KMS-11 (cell line): ENCODE results near the gene IGSF6.

Experiments
- H2AFZ ChIP-seq: fragments of 200-600 bp; sonication (generic); 2 replicates; pipeline ENCODE4 v1.6.1; 2016; ENCODE audit warnings: antibody characterized with exemption, mixed run types, low read depth
- H3K27ac ChIP-seq: fragments of 200-600 bp; sonication (generic); 2 replicates; pipeline ENCODE4 v1.6.1; 2016; ENCODE audit warnings: mild to moderate bottlenecking, mixed run types
- H3K27me3 ChIP-seq: fragments of 200-600 bp; sonication (generic); 2 replicates; pipeline ENCODE4 v1.6.1; 2017; ENCODE audit warnings: mild to moderate bottlenecking, low read depth, mixed run types, moderate library complexity; ENCODE audit not compliant: insufficient read depth
- H3K36me3 ChIP-seq: fragments of 200-600 bp; sonication (generic); 2 replicates; pipeline ENCODE4 v1.6.1; 2017; ENCODE audit warnings: mild to moderate bottlenecking, mixed run types; ENCODE audit not compliant: insufficient read depth
- H3K4me1 ChIP-seq: fragments of 200-600 bp; sonication (generic); 2 replicates; pipeline ENCODE4 v1.6.1; 2016; ENCODE audit warnings: mild to moderate bottlenecking, low read depth, mixed run types; ENCODE audit not compliant: poor library complexity, severe bottlenecking
- H3K4me2 ChIP-seq: fragments of 200-600 bp; sonication (generic); 2 replicates; pipeline ENCODE4 v1.7.0; 2016; ENCODE audit warnings: mild to moderate bottlenecking, mixed run types
- H3K4me3 ChIP-seq: fragments of 200-600 bp; sonication (generic); IDR thresholded peaks from 2 replicates; pipeline ENCODE4 v1.6.1; 2017; ENCODE audit warnings: low read depth, low read length, mixed read lengths; ENCODE audit not compliant: insufficient read depth
- H3K79me2 ChIP-seq: fragments of 200-600 bp; sonication (generic); 2 replicates; pipeline ENCODE4 v1.6.1; 2016; ENCODE audit warnings: low read depth, mixed run types; ENCODE audit not compliant: insufficient read depth
- H3K9ac ChIP-seq: fragments of 200-600 bp; sonication (generic); 2 replicates; pipeline ENCODE4 v1.6.1; 2016; ENCODE audit warnings: mild to moderate bottlenecking, mixed run types
- H4K20me1 ChIP-seq: fragments of 200-600 bp; sonication (generic); 2 replicates; pipeline ENCODE4 v1.6.1; 2016; ENCODE audit warnings: mild to moderate bottlenecking, mixed run types; ENCODE audit not compliant: insufficient read depth
- TF ChIP-seq, protein P1 (sequence below): fragments of 200-600 bp; sonication (generic); conservative IDR thresholded peaks from 2 replicates; pipeline ENCODE4 v1.6.1; 2017; ENCODE audit warnings: low read depth, mild to moderate bottlenecking, antibody characterized with exemption, low read length, moderate library complexity, mixed read lengths

Gene IGSF6

DNA sequence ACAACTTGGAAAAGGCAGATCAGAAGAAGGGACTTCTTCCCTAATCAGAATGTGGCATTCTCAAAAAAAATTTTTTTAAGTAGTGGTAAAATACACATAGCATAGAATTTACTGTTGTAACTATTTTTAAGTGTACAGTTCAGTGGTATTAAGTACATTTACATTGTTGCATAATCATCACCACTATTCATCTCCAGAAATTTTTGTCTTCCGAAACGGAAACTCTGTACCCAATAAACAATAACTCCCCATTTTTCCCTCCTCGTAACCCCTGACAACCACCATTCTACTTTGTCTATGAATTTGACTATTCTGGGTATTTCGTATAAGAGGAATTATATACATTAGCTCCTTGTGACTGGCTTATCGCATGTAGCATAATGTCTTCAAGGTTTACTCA is 34.1 kb downstream of the IGSF6 start:
- no peak overlapping the region for H3K27ac ChIP-seq

DNA sequence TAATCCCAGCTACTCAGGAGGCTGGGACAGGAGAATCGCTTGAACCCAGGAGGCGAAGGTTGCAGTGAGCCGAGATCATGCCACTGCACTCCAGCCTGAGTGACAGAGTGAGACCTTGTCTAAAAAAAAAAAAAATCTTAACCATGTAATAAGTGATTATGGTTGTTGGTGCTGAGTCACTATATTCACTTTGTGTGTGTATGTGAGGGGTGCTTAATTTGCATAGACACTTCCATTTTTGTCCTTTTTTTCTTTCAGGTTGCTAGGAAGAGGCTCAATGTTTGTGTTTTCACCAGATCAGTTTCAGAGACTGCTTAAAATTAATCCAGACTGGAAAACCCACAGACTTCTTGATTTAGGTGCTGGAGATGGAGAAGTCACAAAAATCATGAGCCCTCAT is 34.8 kb downstream of the IGSF6 start:
- peak overlapping the region; percentile 0; the same call in 1 of the 2 replicates for H3K4me2 ChIP-seq
- H2AFZ ChIP-seq: no peak overlapping the region
- H3K79me2 ChIP-seq: peaks cover 12% of the 10 kb centered on the region; the same call in 1 of the 2 replicates
- peaks cover 24% of the 10 kb centered on the region for H3K4me1 ChIP-seq
- H3K27me3 ChIP-seq: no peaks in the 10 kb centered on the region
- TF ChIP-seq, protein P1, sequence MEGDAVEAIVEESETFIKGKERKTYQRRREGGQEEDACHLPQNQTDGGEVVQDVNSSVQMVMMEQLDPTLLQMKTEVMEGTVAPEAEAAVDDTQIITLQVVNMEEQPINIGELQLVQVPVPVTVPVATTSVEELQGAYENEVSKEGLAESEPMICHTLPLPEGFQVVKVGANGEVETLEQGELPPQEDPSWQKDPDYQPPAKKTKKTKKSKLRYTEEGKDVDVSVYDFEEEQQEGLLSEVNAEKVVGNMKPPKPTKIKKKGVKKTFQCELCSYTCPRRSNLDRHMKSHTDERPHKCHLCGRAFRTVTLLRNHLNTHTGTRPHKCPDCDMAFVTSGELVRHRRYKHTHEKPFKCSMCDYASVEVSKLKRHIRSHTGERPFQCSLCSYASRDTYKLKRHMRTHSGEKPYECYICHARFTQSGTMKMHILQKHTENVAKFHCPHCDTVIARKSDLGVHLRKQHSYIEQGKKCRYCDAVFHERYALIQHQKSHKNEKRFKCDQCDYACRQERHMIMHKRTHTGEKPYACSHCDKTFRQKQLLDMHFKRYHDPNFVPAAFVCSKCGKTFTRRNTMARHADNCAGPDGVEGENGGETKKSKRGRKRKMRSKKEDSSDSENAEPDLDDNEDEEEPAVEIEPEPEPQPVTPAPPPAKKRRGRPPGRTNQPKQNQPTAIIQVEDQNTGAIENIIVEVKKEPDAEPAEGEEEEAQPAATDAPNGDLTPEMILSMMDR: no peak
- H3K36me3 ChIP-seq: no peaks in the 10 kb centered on the region
- no peak overlapping the region for H3K4me3 ChIP-seq
- H3K9ac ChIP-seq: no peak overlapping the region
- H4K20me1 ChIP-seq: 0 out of 2 replicates have a peak, but pooled peaks cover 4% of the 10 kb centered on the region
- no peak overlapping the region for H3K27ac ChIP-seq

More for the DNA sequence above, 34.1 kb downstream of the IGSF6 start:
- H3K9ac ChIP-seq: no peak overlapping the region
- H3K4me3 ChIP-seq: no peak overlapping the region
- H2AFZ ChIP-seq: no peak overlapping the region
- no peak overlapping the region for H3K4me2 ChIP-seq
- 0 out of 2 replicates have a peak, but pooled peaks cover 4% of the 10 kb centered on the region for H4K20me1 ChIP-seq
- H3K36me3 ChIP-seq: no peaks in the 10 kb centered on the region
- TF ChIP-seq, protein P1: no peak
- peaks cover 24% of the 10 kb centered on the region for H3K4me1 ChIP-seq
- H3K27me3 ChIP-seq: no peaks in the 10 kb centered on the region
- peaks cover 12% of the 10 kb centered on the region; the same call in 1 of the 2 replicates for H3K79me2 ChIP-seq

DNA sequence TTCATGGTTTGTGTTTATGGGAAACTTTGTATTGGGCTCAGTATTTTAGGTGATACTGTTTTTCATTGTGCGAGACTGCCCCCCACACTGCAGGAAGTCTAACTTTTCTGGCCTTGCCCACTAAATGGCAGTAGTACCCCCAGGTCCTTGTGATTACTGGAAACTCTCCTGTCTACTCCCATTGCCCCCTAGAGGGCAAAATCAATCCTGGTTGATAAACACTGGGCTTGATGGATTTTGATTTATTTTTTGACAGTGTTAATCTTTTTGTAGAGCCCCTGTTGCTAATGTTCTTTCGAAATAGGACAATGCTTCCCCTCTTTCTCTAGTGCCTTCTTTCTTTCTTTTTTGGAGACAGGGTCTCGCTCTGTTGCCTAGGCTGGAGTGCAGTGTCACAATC is 37.5 kb downstream of the IGSF6 start:
- Histone ChIP-seq H3K9ac (no peak overlapping the region), H4K20me1 (0 out of 2 replicates have a peak, but pooled peaks cover 4% of the 10 kb centered on the region), H3K4me2 (no peak overlapping the region), H3K27me3 (no peaks in the 10 kb centered on the region), H3K4me1 (peaks cover 47% of the 10 kb centered on the region), H2AFZ (no peak overlapping the region), H3K4me3 (no peak overlapping the region), H3K27ac (no peak overlapping the region), H3K36me3 (no peaks in the 10 kb centered on the region), H3K79me2 (peaks cover 36% of the 10 kb centered on the region)
- TF ChIP-seq, protein P1: peak; percentile 42

DNA sequence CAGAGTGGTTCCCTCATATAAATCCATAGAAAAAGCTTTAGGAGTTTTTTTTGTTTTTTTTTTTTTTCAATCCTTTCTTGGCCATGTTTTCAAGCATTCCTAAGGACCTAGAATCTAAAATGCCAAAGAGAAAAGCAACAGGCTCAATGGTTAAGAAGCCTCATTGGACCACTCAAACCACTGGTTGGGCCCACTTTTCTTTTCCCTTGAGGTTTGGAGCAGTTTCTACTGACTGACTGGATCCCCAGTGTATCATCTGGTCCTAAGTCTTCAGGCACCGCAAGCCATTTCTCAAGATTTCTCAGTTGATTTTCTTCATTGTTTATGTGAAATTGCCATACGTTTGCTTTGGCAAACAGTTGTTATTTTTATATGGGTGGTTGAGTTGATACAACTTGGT is 38.6 kb downstream of the IGSF6 start:
- Histone ChIP-seq H3K27ac (no peak overlapping the region), H3K79me2 (peaks cover 46% of the 10 kb centered on the region)

More for the DNA sequence above, 38.6 kb downstream of the IGSF6 start:
- Histone ChIP-seq H3K4me3 (no peak overlapping the region), H3K9ac (no peak overlapping the region), H2AFZ (no peak overlapping the region), H3K27me3 (no peaks in the 10 kb centered on the region), H4K20me1 (0 out of 2 replicates have a peak, but pooled peaks cover 4% of the 10 kb centered on the region), H3K36me3 (no peaks in the 10 kb centered on the region), H3K4me2 (no peak overlapping the region), H3K4me1 (peaks cover 49% of the 10 kb centered on the region)
- TF ChIP-seq, protein P1: no peak
